ENCODE results near the gene ACTR3. TPM values are rescaled to one million over a fixed set of nuclear protein-coding genes. Genes with fewer than 3 reads are reported as not detected.

ACTR3 gene
- total RNA-seq, 1 experiment from 2014 or later = 180 TPM

- Histone ChIP-seq H3K79me1 (ENCODE audit: insufficient read depth, low read depth, low read length, poor library complexity, severe bottlenecking) (peaks cover 2% of the 10 kb centered on the region), H3K23ac (ENCODE audit: insufficient read length, low read depth, low read length) (no peak overlapping the region), H3K23me2 (ENCODE audit: insufficient read length, low read depth, low read length, poor library complexity, severe bottlenecking) (no peaks in the 10 kb centered on the region), H3K4ac (ENCODE audit: low read depth, low read length) (no peak overlapping the region), H3K27me3 (ENCODE audit: insufficient read depth, low read length) (no peaks in the 10 kb centered on the region), H3K9ac (ENCODE audit: extremely low read depth, insufficient read length, low read length) (no peak overlapping the region), H2BK20ac (ENCODE audit: low read depth, low read length, poor library complexity, severe bottlenecking) (no peak overlapping the region), H4K20me1 (ENCODE audit: control insufficient read depth, insufficient read depth, insufficient read length) (no peaks in the 10 kb centered on the region), H3K56ac (ENCODE audit: insufficient read length, low read depth, low read length) (no peak overlapping the region), H4K91ac (ENCODE audit: insufficient read length, low read depth, low read length) (no peak overlapping the region), H2BK15ac (ENCODE audit: low read depth, low read length) (no peak overlapping the region), H3K79me2 (ENCODE audit: insufficient read depth, low read length) (peaks cover 11% of the 10 kb centered on the region; the same call in 1 of the 2 replicates), H2BK120ac (ENCODE audit: low read depth, low read length, poor library complexity, severe bottlenecking) (no peak overlapping the region), H3K4me1 (ENCODE audit: insufficient read depth, low read length) (no peaks in the 10 kb centered on the region), H3K4me2 (ENCODE audit: insufficient read depth, insufficient read length, low read length) (no peak overlapping the region), H2BK12ac (ENCODE audit: insufficient read length, low read depth, low read length) (no peak overlapping the region), H3K14ac (ENCODE audit: insufficient read depth, low read length) (no peak overlapping the region), H3K27ac (ENCODE audit: insufficient read length, low read depth, low read length) (no peak overlapping the region), H3K9me3 (ENCODE audit: control insufficient read depth, low read depth, low read length) (no peaks in the 10 kb centered on the region), H3T11ph (ENCODE audit: low read length) (no peak overlapping the region), H4K8ac (replicated peaks; ENCODE audit: insufficient read length, low read depth, low read length) (no peak overlapping the region), H2AFZ (ENCODE audit: low read length) (no peak overlapping the region), H2AK5ac (ENCODE audit: insufficient read length, low read length) (no peak overlapping the region), H3K18ac (ENCODE audit: insufficient read length, low read depth, low read length) (no peak overlapping the region), H2BK5ac (ENCODE audit: insufficient read length, low read length) (no peak overlapping the region), H4K5ac (ENCODE audit: insufficient read length, low read depth, low read length) (no peak overlapping the region)
- no peak for DNase-seq
- peaks cover 0 to 1% of the 10 kb centered on the region in 2 experiments; a peak in 1 of 4 replicates for H3K4me1 Mint-ChIP-seq
- peak overlapping the region in 1 of 3 experiments; percentile 26; a peak in 1 of 7 replicates for H3K27ac Mint-ChIP-seq
- no CpG with 5 or more reads among the region's 6 CpGs for WGBS (ENCODE audit: extremely low coverage, insufficient read length, low lambda C conversion rate)
- H3K27me3 Mint-ChIP-seq (ENCODE audit: low read depth) = no peaks in the 10 kb centered on the region
- TF ChIP-seq, protein P1, sequence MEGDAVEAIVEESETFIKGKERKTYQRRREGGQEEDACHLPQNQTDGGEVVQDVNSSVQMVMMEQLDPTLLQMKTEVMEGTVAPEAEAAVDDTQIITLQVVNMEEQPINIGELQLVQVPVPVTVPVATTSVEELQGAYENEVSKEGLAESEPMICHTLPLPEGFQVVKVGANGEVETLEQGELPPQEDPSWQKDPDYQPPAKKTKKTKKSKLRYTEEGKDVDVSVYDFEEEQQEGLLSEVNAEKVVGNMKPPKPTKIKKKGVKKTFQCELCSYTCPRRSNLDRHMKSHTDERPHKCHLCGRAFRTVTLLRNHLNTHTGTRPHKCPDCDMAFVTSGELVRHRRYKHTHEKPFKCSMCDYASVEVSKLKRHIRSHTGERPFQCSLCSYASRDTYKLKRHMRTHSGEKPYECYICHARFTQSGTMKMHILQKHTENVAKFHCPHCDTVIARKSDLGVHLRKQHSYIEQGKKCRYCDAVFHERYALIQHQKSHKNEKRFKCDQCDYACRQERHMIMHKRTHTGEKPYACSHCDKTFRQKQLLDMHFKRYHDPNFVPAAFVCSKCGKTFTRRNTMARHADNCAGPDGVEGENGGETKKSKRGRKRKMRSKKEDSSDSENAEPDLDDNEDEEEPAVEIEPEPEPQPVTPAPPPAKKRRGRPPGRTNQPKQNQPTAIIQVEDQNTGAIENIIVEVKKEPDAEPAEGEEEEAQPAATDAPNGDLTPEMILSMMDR (conservative IDR thresholded peaks at IDR 0.05) = no peak
- peaks cover 9 to 24% (median 13%) of the 10 kb centered on the region in 3 experiments for H3K36me3 Mint-ChIP-seq (ENCODE audit: insufficient read depth in 1 of 3, low read depth in 3 of 3)
- H3K4me3 Mint-ChIP-seq = no peak overlapping the region
- H3K9me3 Mint-ChIP-seq = peaks cover 0 to 8% of the 10 kb centered on the region in 2 experiments; a peak in 3 of 5 replicates
Observed at GRCh38 chr2:113910967-113911678, 21.2 kb downstream of the ACTR3 start.
